HepG2 (cell line): ENCODE data around the gene SMTN. TPM values are rescaled to one million over a fixed set of nuclear protein-coding genes. Genes with fewer than 3 reads are reported as not detected.

Source experiments
- ATAC-seq: fragments of 200-7000 bp; cut with Tn5 transposase; 3 replicates; pipeline ENCODE4 v1.9.1; 2020; ENCODE audit warnings: mild to moderate bottlenecking, moderate library complexity
- BruUV-seq: library from RNA; stranded (reverse); fragments of 400-500 nt; replicated peaks from 2 replicates; lab custom pipeline; 2021; lab: Mats Ljungman, UMichigan
- CTCF ChIA-PET: fragments of 300-600 bp; formaldehyde crosslinking; extraction: SDS; loops from one replicate; lab custom pipeline; 2021; ENCODE audit warnings: low total read pairs, inconsistent platforms, low intra/inter-chr PET ratio; lab: Yijun Ruan, JAX
- POLR2A ChIA-PET: fragments of 350-600 bp; sonication (Branson Sonifier 250); formaldehyde crosslinking; loops from one replicate; lab custom pipeline; 2020; ENCODE audit warnings: antibody characterized with exemption, inconsistent platforms; lab: Yijun Ruan, JAX
- DNase-seq: peaks from one replicate; pipeline ENCODE4 v3.0.0-alpha.2; 2015; ENCODE audit warnings: low spot score
- FAIRE-seq: peaks from 3 replicates; lab custom pipeline; 2011; peaks lifted over from hg19 to GRCh38; lab: Jason Lieb, UNC
- H2AFZ ChIP-seq: one replicate; pipeline ENCODE4 v1.6.1; 2011; ENCODE audit warnings: low read length, inconsistent platforms
- H3K27ac ChIP-seq: fragments of 300-600 bp; 3 replicates; pipeline ENCODE4 v1.8.0; 2011; ENCODE audit warnings: mixed run types, mild to moderate bottlenecking, mixed read lengths, low read length, inconsistent platforms; ENCODE audit not compliant: insufficient read depth; ENCODE audit errors: extremely low read length
- H3K27me3 ChIP-seq, 2 experiments: fragments of 200-600 bp in 1 of 2; 2 replicates in 1 of 2; 3 replicates in 1 of 2; pipeline versions ENCODE4 v1.6.0 to v1.8.0; 2011; ENCODE audit warnings: low read length in 2 of 2, mild to moderate bottlenecking in 2 of 2, moderate library complexity in 2 of 2, inconsistent platforms in 1 of 2; ENCODE audit not compliant: insufficient read depth in 2 of 2, control insufficient read depth in 1 of 2
- H3K36me3 ChIP-seq, 2 experiments: fragments of 200-600 bp in 1 of 2; replicated peaks in 1 of 2; 2 replicates in 1 of 2; 3 replicates in 1 of 2; pipeline versions ENCODE4 v1.5.1 to v1.8.0; 2011; ENCODE audit warnings: low read length in 2 of 2, inconsistent platforms in 1 of 2; ENCODE audit not compliant: insufficient read depth in 2 of 2, control insufficient read depth in 1 of 2
- H3K4me1 ChIP-seq: 2 replicates; pipeline ENCODE4 v1.5.1; 2012; ENCODE audit warnings: low read length, inconsistent platforms; ENCODE audit not compliant: insufficient read depth
- H3K4me2 ChIP-seq: 2 replicates; pipeline ENCODE4 v1.6.0; 2011; ENCODE audit warnings: low read depth, low read length, inconsistent platforms
- H3K4me3 ChIP-seq, 3 experiments: fragments of 200-600 bp in 1 of 3; sonication (generic), shearing (Covaris generic) in 1 of 3; replicated peaks in 1 of 3; 2 replicates each; pipeline ENCODE4 v1.5.1; 2011 to 2016; ENCODE audit warnings: low read length in 3 of 3, inconsistent platforms in 2 of 3, low read depth in 2 of 3, mild to moderate bottlenecking in 2 of 3, control low read depth in 1 of 3, mixed read lengths in 1 of 3; ENCODE audit not compliant: insufficient read depth in 1 of 3
- H3K79me2 ChIP-seq: one replicate; pipeline ENCODE4 v1.6.1; 2011; ENCODE audit warnings: low read length, inconsistent platforms; ENCODE audit not compliant: insufficient read depth
- H3K9ac ChIP-seq: 2 replicates; pipeline ENCODE4 v1.6.0; 2011; ENCODE audit warnings: mild to moderate bottlenecking, low read depth, low read length, inconsistent platforms; ENCODE audit not compliant: insufficient read depth
- H3K9me3 ChIP-seq: 2 replicates; pipeline ENCODE4 v1.5.1; 2012; ENCODE audit warnings: mild to moderate bottlenecking, low read length
- H4K20me1 ChIP-seq: 2 replicates; pipeline ENCODE4 v1.6.0; 2011; ENCODE audit warnings: inconsistent platforms, mild to moderate bottlenecking, low read length, moderate library complexity; ENCODE audit not compliant: insufficient read depth
- GABPB1 ChIP-seq: IDR thresholded peaks from 2 replicates; pipeline ENCODE4 v1.6.1; 2016; ENCODE audit warnings: mild to moderate bottlenecking, missing genetic modification reagents, moderate library complexity, missing compliant biosample characterization
- RAD21 ChIP-seq: fragments of 450-650 bp; formaldehyde crosslinking; IDR thresholded peaks from 2 replicates; pipeline ENCODE4 v1.5.0; 2020; ENCODE audit warnings: mild to moderate bottlenecking
- RXRB ChIP-seq: IDR thresholded peaks from 2 replicates; pipeline ENCODE4 v1.6.1; 2016; ENCODE audit warnings: borderline replicate concordance, missing genetic modification reagents, missing compliant biosample characterization
- STAG1 ChIP-seq: sonication (generic); formaldehyde crosslinking; IDR thresholded peaks from 2 replicates; pipeline ENCODE4 v1.4.0; 2020; ENCODE audit warnings: missing genetic modification reagents
- ZNF33B ChIP-seq: sonication (generic); formaldehyde crosslinking; IDR thresholded peaks from 2 replicates; pipeline ENCODE4 v1.5.1; 2020; ENCODE audit warnings: mild to moderate bottlenecking, missing genetic modification reagents
- WGBS: methylation state at CpG from one replicate; pipeline ENCODE4 v1.1.6; 2017; ENCODE audit warnings: low lambda C conversion rate; 5-methylcytosine and 5-hydroxymethylcytosine counted together
- in situ Hi-C: cut with HindIII; loops from 2 replicates; pipeline ENCODE4 v1.10.0; 2017; ENCODE audit warnings: low pct_unique_long_range_greater_than_20kb; ENCODE audit not compliant: extremely low pct_ligation_motif_present
- intact Hi-C: fragments of 100-400 bp; cut with micrococcal nuclease; formaldehyde crosslinking; loops from one replicate; pipeline ENCODE4 v1.10.0; 2022; ENCODE audit not compliant: unreplicated experiment
- polyA plus RNA-seq, 8 experiments: library from polyadenylated mRNA; depleted of rRNA in 3 of 8; stranded (reverse) in 7 of 8; unstranded in 1 of 8; fragments of >200 nt; fragmentation: Illumina TruSeq in 4 of 8; extraction: Trizol in 4 of 8; gene quantifications; 2 replicates each; pipeline versions ENCODE4 v1.2.1 to v1.2.3, GENCODE V29; 2011 to 2016; ENCODE audit warnings: low read depth in 4 of 8, missing spikeins in 1 of 8, mixed read lengths in 1 of 8; ENCODE audit not compliant: insufficient read depth in 1 of 8
- total RNA-seq, 5 experiments: library from RNA; depleted of rRNA; stranded (reverse); fragments of >200 nt; fragmentation: Illumina TruSeq; extraction: Trizol; gene quantifications; 2 replicates each; pipeline ENCODE4 v1.2.3, GENCODE V29; 2016; ENCODE audit warnings: low read depth in 1 of 5
- TF ChIP-seq, protein P1 (sequence below): sonication (generic); formaldehyde crosslinking; IDR thresholded peaks from 2 replicates; pipeline ENCODE4 v1.9.0; 2022; ENCODE audit warnings: missing genetic modification reagents, mild to moderate bottlenecking, borderline replicate concordance
- TF ChIP-seq, protein P2 (sequence below): sonication (generic); formaldehyde crosslinking; IDR thresholded peaks from 2 replicates; pipeline ENCODE4 v1.9.0; 2021; ENCODE audit warnings: missing genetic modification reagents, mild to moderate bottlenecking, borderline replicate concordance
- TF ChIP-seq, protein P3 (sequence below): sonication (generic); formaldehyde crosslinking; IDR thresholded peaks from 2 replicates; pipeline ENCODE4 v1.4.0; 2020; ENCODE audit warnings: missing genetic modification reagents
- TF ChIP-seq, protein P4 (sequence below): sonication (generic); formaldehyde crosslinking; IDR thresholded peaks from 2 replicates; pipeline ENCODE4 v1.8.0; 2022; ENCODE audit warnings: missing genetic modification reagents, mild to moderate bottlenecking, moderate library complexity, borderline replicate concordance

The SMTN gene
- total and polyA plus RNA-seq, 2 of the 13 experiments (the other 11 are each of a cell fraction or from before 2014, with no cell fraction given): 14.7 to 26.1 TPM

- Histone ChIP-seq H3K36me3 (peaks cover 38 to 50% of the 10 kb centered on the region in 2 experiments), H3K27ac (no peak overlapping the region), H3K4me3 (no peak overlapping the region), H3K4me1 (no peaks in the 10 kb centered on the region), H3K79me2 (no peaks in the 10 kb centered on the region), H3K4me2 (no peak overlapping the region), H4K20me1 (no peaks in the 10 kb centered on the region), H3K27me3 (no peaks in the 10 kb centered on the region), H3K9me3 (no peaks in the 10 kb centered on the region), H2AFZ (no peak overlapping the region), H3K9ac (no peak overlapping the region)
- ATAC-seq (peak; percentile 69), FAIRE-seq (no peak), DNase-seq (no peak)
- ChIA-PET POLR2A (interaction anchor here (1.0 kb wide), 1 partner anchor 9 kb away, joined by 4 read pairs; no protein-coding TSS in a partner anchor), CTCF (interaction anchor here (0.6 to 3.5 kb wide), 3 partner anchors 59 to 142 kb away, joined by 3 to 32 read pairs (median 3); no protein-coding TSS in a partner anchor)
- in situ Hi-C loops: no loop called here
- no TSS peak for BruUV-seq
- WGBS: 54% methylated on average over 4 of the region's 9 CpGs
- intact Hi-C loops: loop anchor here (1.0 kb wide), 1 partner anchor 60 kb away; no protein-coding TSS in a partner anchor
- TF ChIP-seq STAG1 (CRISPR knock-in tag) (peak; percentile 83), ZNF33B (no peak), RAD21 (peak; percentile 89), RXRB (CRISPR knock-in tag) (peak; percentile 96), GABPB1 (CRISPR knock-in tag) (peak; percentile 6; the same call in 1 of the 2 replicates)
- TF ChIP-seq, protein P1, sequence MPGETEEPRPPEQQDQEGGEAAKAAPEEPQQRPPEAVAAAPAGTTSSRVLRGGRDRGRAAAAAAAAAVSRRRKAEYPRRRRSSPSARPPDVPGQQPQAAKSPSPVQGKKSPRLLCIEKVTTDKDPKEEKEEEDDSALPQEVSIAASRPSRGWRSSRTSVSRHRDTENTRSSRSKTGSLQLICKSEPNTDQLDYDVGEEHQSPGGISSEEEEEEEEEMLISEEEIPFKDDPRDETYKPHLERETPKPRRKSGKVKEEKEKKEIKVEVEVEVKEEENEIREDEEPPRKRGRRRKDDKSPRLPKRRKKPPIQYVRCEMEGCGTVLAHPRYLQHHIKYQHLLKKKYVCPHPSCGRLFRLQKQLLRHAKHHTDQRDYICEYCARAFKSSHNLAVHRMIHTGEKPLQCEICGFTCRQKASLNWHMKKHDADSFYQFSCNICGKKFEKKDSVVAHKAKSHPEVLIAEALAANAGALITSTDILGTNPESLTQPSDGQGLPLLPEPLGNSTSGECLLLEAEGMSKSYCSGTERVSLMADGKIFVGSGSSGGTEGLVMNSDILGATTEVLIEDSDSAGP (CRISPR knock-in tag): peak; percentile 56
- TF ChIP-seq, protein P2, sequence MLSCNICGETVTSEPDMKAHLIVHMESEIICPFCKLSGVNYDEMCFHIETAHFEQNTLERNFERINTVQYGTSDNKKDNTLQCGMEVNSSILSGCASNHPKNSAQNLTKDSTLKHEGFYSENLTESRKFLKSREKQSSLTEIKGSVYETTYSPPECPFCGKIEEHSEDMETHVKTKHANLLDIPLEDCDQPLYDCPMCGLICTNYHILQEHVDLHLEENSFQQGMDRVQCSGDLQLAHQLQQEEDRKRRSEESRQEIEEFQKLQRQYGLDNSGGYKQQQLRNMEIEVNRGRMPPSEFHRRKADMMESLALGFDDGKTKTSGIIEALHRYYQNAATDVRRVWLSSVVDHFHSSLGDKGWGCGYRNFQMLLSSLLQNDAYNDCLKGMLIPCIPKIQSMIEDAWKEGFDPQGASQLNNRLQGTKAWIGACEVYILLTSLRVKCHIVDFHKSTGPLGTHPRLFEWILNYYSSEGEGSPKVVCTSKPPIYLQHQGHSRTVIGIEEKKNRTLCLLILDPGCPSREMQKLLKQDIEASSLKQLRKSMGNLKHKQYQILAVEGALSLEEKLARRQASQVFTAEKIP (CRISPR knock-in tag): no peak
- TF ChIP-seq, protein P3, sequence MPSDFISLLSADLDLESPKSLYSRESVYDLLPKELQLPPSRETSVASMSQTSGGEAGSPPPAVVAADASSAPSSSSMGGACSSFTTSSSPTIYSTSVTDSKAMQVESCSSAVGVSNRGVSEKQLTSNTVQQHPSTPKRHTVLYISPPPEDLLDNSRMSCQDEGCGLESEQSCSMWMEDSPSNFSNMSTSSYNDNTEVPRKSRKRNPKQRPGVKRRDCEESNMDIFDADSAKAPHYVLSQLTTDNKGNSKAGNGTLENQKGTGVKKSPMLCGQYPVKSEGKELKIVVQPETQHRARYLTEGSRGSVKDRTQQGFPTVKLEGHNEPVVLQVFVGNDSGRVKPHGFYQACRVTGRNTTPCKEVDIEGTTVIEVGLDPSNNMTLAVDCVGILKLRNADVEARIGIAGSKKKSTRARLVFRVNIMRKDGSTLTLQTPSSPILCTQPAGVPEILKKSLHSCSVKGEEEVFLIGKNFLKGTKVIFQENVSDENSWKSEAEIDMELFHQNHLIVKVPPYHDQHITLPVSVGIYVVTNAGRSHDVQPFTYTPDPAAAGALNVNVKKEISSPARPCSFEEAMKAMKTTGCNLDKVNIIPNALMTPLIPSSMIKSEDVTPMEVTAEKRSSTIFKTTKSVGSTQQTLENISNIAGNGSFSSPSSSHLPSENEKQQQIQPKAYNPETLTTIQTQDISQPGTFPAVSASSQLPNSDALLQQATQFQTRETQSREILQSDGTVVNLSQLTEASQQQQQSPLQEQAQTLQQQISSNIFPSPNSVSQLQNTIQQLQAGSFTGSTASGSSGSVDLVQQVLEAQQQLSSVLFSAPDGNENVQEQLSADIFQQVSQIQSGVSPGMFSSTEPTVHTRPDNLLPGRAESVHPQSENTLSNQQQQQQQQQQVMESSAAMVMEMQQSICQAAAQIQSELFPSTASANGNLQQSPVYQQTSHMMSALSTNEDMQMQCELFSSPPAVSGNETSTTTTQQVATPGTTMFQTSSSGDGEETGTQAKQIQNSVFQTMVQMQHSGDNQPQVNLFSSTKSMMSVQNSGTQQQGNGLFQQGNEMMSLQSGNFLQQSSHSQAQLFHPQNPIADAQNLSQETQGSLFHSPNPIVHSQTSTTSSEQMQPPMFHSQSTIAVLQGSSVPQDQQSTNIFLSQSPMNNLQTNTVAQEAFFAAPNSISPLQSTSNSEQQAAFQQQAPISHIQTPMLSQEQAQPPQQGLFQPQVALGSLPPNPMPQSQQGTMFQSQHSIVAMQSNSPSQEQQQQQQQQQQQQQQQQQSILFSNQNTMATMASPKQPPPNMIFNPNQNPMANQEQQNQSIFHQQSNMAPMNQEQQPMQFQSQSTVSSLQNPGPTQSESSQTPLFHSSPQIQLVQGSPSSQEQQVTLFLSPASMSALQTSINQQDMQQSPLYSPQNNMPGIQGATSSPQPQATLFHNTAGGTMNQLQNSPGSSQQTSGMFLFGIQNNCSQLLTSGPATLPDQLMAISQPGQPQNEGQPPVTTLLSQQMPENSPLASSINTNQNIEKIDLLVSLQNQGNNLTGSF (CRISPR knock-in tag): no peak
- TF ChIP-seq, protein P4, sequence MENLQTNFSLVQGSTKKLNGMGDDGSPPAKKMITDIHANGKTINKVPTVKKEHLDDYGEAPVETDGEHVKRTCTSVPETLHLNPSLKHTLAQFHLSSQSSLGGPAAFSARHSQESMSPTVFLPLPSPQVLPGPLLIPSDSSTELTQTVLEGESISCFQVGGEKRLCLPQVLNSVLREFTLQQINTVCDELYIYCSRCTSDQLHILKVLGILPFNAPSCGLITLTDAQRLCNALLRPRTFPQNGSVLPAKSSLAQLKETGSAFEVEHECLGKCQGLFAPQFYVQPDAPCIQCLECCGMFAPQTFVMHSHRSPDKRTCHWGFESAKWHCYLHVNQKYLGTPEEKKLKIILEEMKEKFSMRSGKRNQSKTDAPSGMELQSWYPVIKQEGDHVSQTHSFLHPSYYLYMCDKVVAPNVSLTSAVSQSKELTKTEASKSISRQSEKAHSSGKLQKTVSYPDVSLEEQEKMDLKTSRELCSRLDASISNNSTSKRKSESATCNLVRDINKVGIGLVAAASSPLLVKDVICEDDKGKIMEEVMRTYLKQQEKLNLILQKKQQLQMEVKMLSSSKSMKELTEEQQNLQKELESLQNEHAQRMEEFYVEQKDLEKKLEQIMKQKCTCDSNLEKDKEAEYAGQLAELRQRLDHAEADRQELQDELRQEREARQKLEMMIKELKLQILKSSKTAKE: no peak
Observed at GRCh38 chr22:31089160-31090100, 8.3 kb downstream of the SMTN start.
